ENCODE data around the gene SLC39A6.
A peak's percentile ranks its signal among the peaks of the same experiment; 100 is the strongest.
"Not testable (repeated sequence)": the region's sequence is repeated elsewhere in the genome, so short reads cannot be mapped to it uniquely, and the experiment has no call there.

SLC39A6 gene

DNA sequence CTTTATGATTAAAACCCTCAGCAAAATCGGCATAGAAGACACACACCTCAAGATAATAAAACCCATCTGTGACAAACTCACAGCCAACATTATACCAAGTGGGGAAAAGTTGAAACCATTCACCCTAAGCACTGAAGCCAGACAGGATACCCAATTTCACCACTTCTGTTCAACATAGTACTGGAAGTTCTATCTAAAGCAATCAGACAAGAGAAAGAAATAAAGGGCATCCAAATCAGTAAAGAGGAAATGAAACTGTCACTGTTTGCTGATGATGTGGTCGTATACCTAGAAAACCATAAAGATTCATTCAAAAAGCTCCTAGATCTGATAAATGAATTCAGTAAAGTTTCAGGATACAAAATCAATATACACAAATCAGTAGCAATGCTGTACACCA is 45.4 kb downstream of the SLC39A6 start:
- H2BK15ac ChIP-seq (replicated peaks; ENCODE audit: low read depth), result no peak overlapping the region
- H2BK5ac ChIP-seq (ENCODE audit: low read length), result no peak overlapping the region
- H3K4me3 ChIP-seq (ENCODE audit: low read length), result no peak overlapping the region
- no peaks in the 10 kb centered on the region for H3K36me3 ChIP-seq (ENCODE audit: control insufficient read depth, insufficient read depth, low read length)
- H3K9ac ChIP-seq (ENCODE audit: low read length), result no peak overlapping the region
- no peak overlapping the region for H3K27ac ChIP-seq (ENCODE audit: low read depth, low read length)
- no peaks in the 10 kb centered on the region for H3K79me1 ChIP-seq (ENCODE audit: low read length)
- no peak overlapping the region for H2AK5ac ChIP-seq (ENCODE audit: low read length)
- no peak overlapping the region for H3K18ac ChIP-seq (ENCODE audit: low read length)
- no peaks in the 10 kb centered on the region for H3K4me1 ChIP-seq (ENCODE audit: control insufficient read depth, low read depth, low read length)
- WGBS (ENCODE audit: extremely low coverage, insufficient coverage, low lambda C conversion rate), result no CpG with 5 or more reads among the region's 2 CpGs
- H4K8ac ChIP-seq (ENCODE audit: low read depth, low read length), result no peak overlapping the region
- no peak overlapping the region for H3K56ac ChIP-seq (ENCODE audit: low read length)
- no peak overlapping the region for H3K23ac ChIP-seq (ENCODE audit: low read length)
- H3K27me3 ChIP-seq (ENCODE audit: insufficient read depth, low read length, poor library complexity), result no peaks in the 10 kb centered on the region
- H3K4me2 ChIP-seq (ENCODE audit: low read length), result no peak overlapping the region
- no peak for DNase-seq
- no peak overlapping the region for H4K5ac ChIP-seq (ENCODE audit: low read length)
- H2BK120ac ChIP-seq (ENCODE audit: low read depth, low read length), result no peak overlapping the region
- H3K79me2 ChIP-seq (ENCODE audit: control insufficient read depth, insufficient read depth, low read length), result no peaks in the 10 kb centered on the region
- no peak overlapping the region for H3K4ac ChIP-seq (ENCODE audit: low read depth, low read length)

- not testable (repeated sequence) for H3K23ac ChIP-seq (ENCODE audit: low read length); H4K5ac ChIP-seq (ENCODE audit: low read length); H4K8ac ChIP-seq (ENCODE audit: low read depth, low read length); H3K79me2 ChIP-seq (ENCODE audit: control insufficient read depth, insufficient read depth, low read length); H3K9ac ChIP-seq (ENCODE audit: low read length); H2BK15ac ChIP-seq (replicated peaks; ENCODE audit: low read depth); H3K36me3 ChIP-seq (ENCODE audit: control insufficient read depth, insufficient read depth, low read length); H3K56ac ChIP-seq (ENCODE audit: low read length); H3K27me3 ChIP-seq (ENCODE audit: insufficient read depth, low read length, poor library complexity); H2AK5ac ChIP-seq (ENCODE audit: low read length); DNase-seq; H3K18ac ChIP-seq (ENCODE audit: low read length); H2BK5ac ChIP-seq (ENCODE audit: low read length); H3K27ac ChIP-seq (ENCODE audit: low read depth, low read length); H2BK120ac ChIP-seq (ENCODE audit: low read depth, low read length); H3K4me2 ChIP-seq (ENCODE audit: low read length); H3K4me1 ChIP-seq (ENCODE audit: control insufficient read depth, low read depth, low read length); H3K79me1 ChIP-seq (ENCODE audit: low read length); H3K4me3 ChIP-seq (ENCODE audit: low read length); H3K4ac ChIP-seq (ENCODE audit: low read depth, low read length)
- WGBS (ENCODE audit: extremely low coverage, insufficient coverage, low lambda C conversion rate), result no CpG with 5 or more reads among the region's 2 CpGs
Measured at GRCh38 chr18:36081118-36081517, 48.0 kb downstream of the SLC39A6 start.

GRCh38 chr18:36078751-36079529 is 50.2 kb downstream of the SLC39A6 start:
- Histone ChIP-seq H2BK5ac (ENCODE audit: low read length) (no peak overlapping the region), H3K23ac (ENCODE audit: low read length) (no peak overlapping the region), H2BK120ac (ENCODE audit: low read depth, low read length) (no peak overlapping the region), H3K18ac (ENCODE audit: low read length) (no peak overlapping the region), H2BK15ac (replicated peaks; ENCODE audit: low read depth) (no peak overlapping the region), H3K4me3 (ENCODE audit: low read length) (no peak overlapping the region), H3K79me1 (ENCODE audit: low read length) (no peaks in the 10 kb centered on the region), H4K5ac (ENCODE audit: low read length) (no peak overlapping the region), H3K56ac (ENCODE audit: low read length) (no peak overlapping the region), H3K36me3 (ENCODE audit: control insufficient read depth, insufficient read depth, low read length) (no peaks in the 10 kb centered on the region), H2AK5ac (ENCODE audit: low read length) (no peak overlapping the region), H3K9ac (ENCODE audit: low read length) (no peak overlapping the region), H3K4me1 (ENCODE audit: control insufficient read depth, low read depth, low read length) (no peaks in the 10 kb centered on the region), H3K79me2 (ENCODE audit: control insufficient read depth, insufficient read depth, low read length) (no peaks in the 10 kb centered on the region), H4K8ac (ENCODE audit: low read depth, low read length) (no peak overlapping the region), H3K4me2 (ENCODE audit: low read length) (no peak overlapping the region), H3K27me3 (ENCODE audit: insufficient read depth, low read length, poor library complexity) (no peaks in the 10 kb centered on the region), H3K4ac (ENCODE audit: low read depth, low read length) (no peak overlapping the region), H3K27ac (ENCODE audit: low read depth, low read length) (no peak overlapping the region)
- WGBS (ENCODE audit: extremely low coverage, insufficient coverage, low lambda C conversion rate), result no CpG with 5 or more reads among the region's 6 CpGs
- DNase-seq, result no peak

DNA sequence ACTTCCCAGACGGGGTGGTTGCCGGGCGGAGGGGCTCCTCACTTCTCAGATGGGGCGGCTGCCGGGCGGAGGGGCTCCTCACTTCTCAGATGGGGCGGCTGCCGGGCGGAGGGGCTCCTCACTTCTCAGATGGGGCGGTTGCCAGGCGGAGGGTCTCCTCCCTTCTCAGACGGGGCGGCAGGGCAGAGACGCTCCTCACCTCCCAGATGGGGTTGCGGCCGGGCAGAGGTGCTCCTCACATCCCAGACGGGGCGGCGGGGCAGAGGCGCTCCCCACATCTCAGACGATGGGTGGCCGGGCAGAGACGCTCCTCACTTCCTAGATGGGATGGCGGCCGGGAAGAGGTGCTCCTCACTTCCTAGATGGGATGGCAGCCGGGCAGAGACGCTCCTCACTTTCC is 51.4 kb downstream of the SLC39A6 start:
- H3K79me1 ChIP-seq (ENCODE audit: low read length); H2BK5ac ChIP-seq (ENCODE audit: low read length); H3K4me1 ChIP-seq (ENCODE audit: control insufficient read depth, low read depth, low read length); H3K36me3 ChIP-seq (ENCODE audit: control insufficient read depth, insufficient read depth, low read length); H3K56ac ChIP-seq (ENCODE audit: low read length); DNase-seq; H4K5ac ChIP-seq (ENCODE audit: low read length); H3K18ac ChIP-seq (ENCODE audit: low read length); H3K4me3 ChIP-seq (ENCODE audit: low read length); H2BK15ac ChIP-seq (replicated peaks; ENCODE audit: low read depth); H3K23ac ChIP-seq (ENCODE audit: low read length); H2AK5ac ChIP-seq (ENCODE audit: low read length); H3K79me2 ChIP-seq (ENCODE audit: control insufficient read depth, insufficient read depth, low read length); H2BK120ac ChIP-seq (ENCODE audit: low read depth, low read length); H3K27me3 ChIP-seq (ENCODE audit: insufficient read depth, low read length, poor library complexity); H3K27ac ChIP-seq (ENCODE audit: low read depth, low read length); H3K9ac ChIP-seq (ENCODE audit: low read length); H3K4ac ChIP-seq (ENCODE audit: low read depth, low read length); H4K8ac ChIP-seq (ENCODE audit: low read depth, low read length); H3K4me2 ChIP-seq (ENCODE audit: low read length): not testable (repeated sequence)
- no CpG with 5 or more reads among the region's 27 CpGs for WGBS (ENCODE audit: extremely low coverage, insufficient coverage, low lambda C conversion rate)

DNA sequence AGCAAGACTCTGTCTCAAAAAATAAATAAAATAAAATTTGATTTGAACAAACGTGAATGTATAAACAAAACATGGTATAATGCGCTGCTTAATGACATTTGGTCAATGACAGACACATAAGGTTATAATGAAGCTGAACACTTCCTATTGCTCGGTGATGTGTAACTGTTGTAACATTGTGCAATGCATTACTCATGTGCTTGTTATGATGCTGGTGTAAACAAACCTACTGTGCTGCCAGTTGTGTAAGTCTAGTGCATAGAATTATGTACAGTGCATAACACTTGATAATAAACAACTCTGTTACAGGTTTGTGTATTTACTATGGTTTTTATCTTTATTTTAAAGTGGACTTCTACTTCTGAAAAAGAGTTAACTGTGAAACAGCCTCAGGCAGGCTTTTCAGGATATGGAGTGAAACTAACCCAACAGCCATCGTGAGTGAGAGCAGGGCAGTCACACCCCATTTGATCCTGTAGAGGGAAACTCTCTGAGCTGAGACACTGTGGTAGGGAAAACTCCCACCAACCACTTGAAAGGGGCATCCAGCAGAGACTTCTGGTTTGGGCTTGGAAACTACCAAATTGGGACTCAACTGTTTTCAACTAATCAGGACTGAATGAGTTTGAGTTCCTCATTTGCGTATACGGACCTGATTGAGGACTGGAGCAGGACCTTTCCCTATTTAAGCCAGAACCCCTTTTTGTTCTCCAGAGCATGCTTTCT is 53.1 kb downstream of the SLC39A6 start:
- H3K4me2 ChIP-seq (ENCODE audit: low read length), result no peak overlapping the region
- no peak overlapping the region for H2BK120ac ChIP-seq (ENCODE audit: low read depth, low read length)
- no peaks in the 10 kb centered on the region for H3K4me1 ChIP-seq (ENCODE audit: control insufficient read depth, low read depth, low read length)
- H3K79me1 ChIP-seq (ENCODE audit: low read length), result no peaks in the 10 kb centered on the region
- H4K5ac ChIP-seq (ENCODE audit: low read length), result no peak overlapping the region
- no peak overlapping the region for H2BK15ac ChIP-seq (replicated peaks; ENCODE audit: low read depth)
- H3K36me3 ChIP-seq (ENCODE audit: control insufficient read depth, insufficient read depth, low read length), result no peaks in the 10 kb centered on the region
- H3K79me2 ChIP-seq (ENCODE audit: control insufficient read depth, insufficient read depth, low read length), result no peaks in the 10 kb centered on the region
- no peak overlapping the region for H3K23ac ChIP-seq (ENCODE audit: low read length)
- H3K18ac ChIP-seq (ENCODE audit: low read length), result no peak overlapping the region
- H2BK5ac ChIP-seq (ENCODE audit: low read length), result no peak overlapping the region
- no peaks in the 10 kb centered on the region for H3K27me3 ChIP-seq (ENCODE audit: insufficient read depth, low read length, poor library complexity)
- DNase-seq, result peak; percentile 23
- no peak overlapping the region for H4K8ac ChIP-seq (ENCODE audit: low read depth, low read length)
- no peak overlapping the region for H3K4me3 ChIP-seq (ENCODE audit: low read length)
- no CpG with 5 or more reads among the region's 6 CpGs for WGBS (ENCODE audit: extremely low coverage, insufficient coverage, low lambda C conversion rate)
- H3K4ac ChIP-seq (ENCODE audit: low read depth, low read length), result no peak overlapping the region
- H3K27ac ChIP-seq (ENCODE audit: low read depth, low read length), result no peak overlapping the region
- no peak overlapping the region for H2AK5ac ChIP-seq (ENCODE audit: low read length)
- no peak overlapping the region for H3K9ac ChIP-seq (ENCODE audit: low read length)
- H3K56ac ChIP-seq (ENCODE audit: low read length), result no peak overlapping the region

All from mesendoderm (in vitro differentiated cells).